Vagina (tissue), 2 donors: ENCODE measurements around the gene RAMACL.

Experiments used
- POLR2A ChIP-seq, 2 donors: fragments of 450-650 bp; IDR thresholded peaks; one replicate each; pipeline ENCODE4 v1.6.1; 2017; ENCODE audit warnings: antibody characterized with exemption in 2 of 2, mild to moderate bottlenecking in 2 of 2, moderate library complexity in 2 of 2
- POLR2AphosphoS5 ChIP-seq, 2 donors: sonication (generic); formaldehyde crosslinking; IDR thresholded peaks; one replicate each; pipeline ENCODE4 v1.9.0; 2017; ENCODE audit warnings: antibody characterized with exemption in 2 of 2, mild to moderate bottlenecking in 2 of 2, low read depth in 1 of 2; ENCODE audit not compliant: insufficient read depth in 1 of 2

- TF ChIP-seq POLR2A (IDR thresholded peaks at IDR 0.05) (no peak), POLR2AphosphoS5 (IDR thresholded peaks at IDR 0.05; ENCODE audit: insufficient read depth in 1 of 2, low read depth in 1 of 2) (no peak)
Observed at GRCh38 chr6:166556336-166556735, 30.1 kb downstream of the RAMACL start.
